Urothelium cell line (cell line): ENCODE measurements around the gene ADGRD1.

Experiments
- DNase-seq: peaks from one replicate; pipeline ENCODE4 v3.0.0; 2011; ENCODE audit warnings: low spot score, mixed read lengths
- FAIRE-seq: peaks from 2 replicates; lab custom pipeline; 2011; peaks lifted over from hg19 to GRCh38; lab: Jason Lieb, UNC

ADGRD1 gene

DNA sequence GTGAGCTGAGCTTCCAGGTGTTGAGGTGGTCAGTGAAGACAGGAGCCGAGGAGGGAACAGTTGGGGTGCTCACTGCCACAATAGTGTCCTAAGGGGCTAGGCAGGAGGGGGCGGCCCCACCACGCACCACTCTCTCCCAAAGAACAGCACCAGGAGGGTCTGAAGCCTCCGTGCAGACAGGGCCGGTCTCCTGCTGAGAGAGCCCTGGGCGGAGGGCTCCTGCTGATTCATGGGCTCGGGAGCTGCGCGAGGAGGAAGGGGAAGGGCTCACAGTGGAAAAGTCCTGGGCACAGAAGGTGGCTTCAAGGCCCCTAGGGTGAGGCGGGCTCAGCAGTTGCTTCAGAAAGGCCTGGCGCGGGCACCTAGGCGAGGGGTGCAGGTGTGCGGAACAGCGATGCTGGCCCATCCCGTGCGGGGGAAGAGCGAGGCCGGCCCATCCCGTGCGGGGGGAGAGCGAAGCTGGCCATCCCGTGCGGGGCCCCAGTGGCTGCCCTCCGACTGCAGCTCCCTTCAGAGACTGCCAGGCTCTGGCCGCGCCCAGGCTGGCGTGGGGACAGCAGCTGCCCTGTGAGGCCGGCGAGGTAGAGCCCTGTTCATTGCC lies 176.7 kb downstream of the ADGRD1 start:
- DNase-seq: no peak
- FAIRE-seq: no peak

DNA sequence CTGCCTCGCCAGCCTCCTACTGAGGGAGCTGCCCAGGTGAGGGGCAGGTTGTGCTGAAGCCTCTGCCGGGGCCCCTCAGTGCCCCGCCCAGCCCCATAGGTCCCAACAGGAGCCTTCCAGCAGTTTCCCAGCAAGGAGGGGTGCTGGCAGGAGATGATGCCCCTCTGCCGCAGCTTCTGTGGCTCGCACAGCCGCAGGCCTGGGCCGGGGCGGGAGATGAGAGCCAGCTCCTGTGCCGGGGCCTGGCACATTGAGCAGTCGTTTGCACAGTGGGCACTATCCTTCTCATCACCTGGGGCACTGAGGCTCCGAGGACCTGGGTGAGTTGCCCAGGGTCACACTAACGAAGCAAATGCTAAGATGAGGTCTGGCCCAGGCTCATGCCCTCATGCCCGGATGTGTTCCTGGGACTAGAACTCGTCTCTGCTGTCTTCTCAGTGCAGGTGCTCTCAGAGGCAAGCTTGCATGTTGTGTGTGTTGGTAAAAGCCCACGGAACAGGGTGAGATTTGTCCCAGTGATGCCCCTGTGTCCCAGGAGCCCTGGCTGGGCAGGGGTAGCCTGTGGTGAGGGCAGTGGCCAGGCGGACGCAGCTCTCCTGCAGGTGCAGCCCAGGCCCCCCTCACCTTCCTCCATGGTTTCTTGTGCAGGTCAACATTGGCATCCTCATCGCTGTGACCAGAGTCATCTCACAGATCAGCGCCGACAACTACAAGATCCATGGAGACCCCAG lies 177.5 kb downstream of the ADGRD1 start:
- FAIRE-seq: no peak
- no peak for DNase-seq

DNA sequence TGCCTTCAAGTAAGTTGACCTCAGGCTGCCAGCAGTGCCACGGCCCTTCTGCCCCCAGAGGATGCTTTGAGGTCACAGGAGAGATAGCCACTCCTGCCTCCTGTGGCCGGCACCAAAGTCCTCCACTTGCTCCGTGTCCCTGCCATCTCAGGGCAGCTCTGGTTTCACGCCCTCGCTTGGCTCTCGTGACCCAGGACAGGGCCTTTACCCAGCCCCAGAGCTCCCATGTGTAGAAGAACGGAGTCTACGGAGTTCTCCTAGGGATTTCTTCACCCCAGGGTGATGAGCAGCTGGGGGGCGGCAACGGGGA lies 178.1 kb downstream of the ADGRD1 start:
- FAIRE-seq: no peak
- DNase-seq: no peak

DNA sequence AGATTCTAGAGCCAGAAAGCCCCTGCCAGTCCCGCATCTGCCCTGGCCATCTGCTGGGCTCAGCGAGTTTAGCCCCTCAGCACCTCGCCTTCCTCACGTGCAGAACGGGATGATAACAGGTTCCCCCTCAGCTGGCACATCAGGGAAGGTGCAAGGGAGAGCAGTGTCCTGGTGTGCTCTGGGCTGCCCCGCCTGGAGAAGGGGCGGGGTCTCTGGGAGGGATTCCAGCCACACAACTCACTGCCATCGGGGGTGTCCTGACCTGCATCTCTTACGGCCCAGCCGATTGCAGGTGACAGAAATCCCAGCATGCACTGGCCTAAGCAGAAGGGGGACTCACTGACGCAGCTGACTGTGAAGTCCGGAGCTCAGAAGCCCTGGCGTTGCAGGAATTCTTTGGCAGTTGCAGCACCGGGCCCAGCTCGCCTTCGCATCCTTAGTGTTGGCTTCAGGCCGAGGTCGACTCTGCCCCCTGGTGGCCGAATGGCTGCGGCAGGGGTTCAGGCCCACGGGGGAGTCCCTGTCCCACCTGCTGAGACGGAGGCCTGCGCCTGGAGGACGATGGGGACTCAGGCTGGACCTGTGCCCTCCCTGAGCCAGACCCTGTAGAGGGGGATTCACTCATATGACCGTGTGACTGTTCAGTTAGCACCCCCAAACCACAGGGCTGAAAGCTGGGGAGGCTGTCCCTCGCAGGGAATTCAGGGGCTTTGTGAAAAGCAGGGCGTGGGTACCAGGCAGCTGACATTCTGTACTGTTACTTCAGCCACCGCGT lies 178.6 kb downstream of the ADGRD1 start:
- no peak for FAIRE-seq
- DNase-seq: peak; percentile 66

DNA sequence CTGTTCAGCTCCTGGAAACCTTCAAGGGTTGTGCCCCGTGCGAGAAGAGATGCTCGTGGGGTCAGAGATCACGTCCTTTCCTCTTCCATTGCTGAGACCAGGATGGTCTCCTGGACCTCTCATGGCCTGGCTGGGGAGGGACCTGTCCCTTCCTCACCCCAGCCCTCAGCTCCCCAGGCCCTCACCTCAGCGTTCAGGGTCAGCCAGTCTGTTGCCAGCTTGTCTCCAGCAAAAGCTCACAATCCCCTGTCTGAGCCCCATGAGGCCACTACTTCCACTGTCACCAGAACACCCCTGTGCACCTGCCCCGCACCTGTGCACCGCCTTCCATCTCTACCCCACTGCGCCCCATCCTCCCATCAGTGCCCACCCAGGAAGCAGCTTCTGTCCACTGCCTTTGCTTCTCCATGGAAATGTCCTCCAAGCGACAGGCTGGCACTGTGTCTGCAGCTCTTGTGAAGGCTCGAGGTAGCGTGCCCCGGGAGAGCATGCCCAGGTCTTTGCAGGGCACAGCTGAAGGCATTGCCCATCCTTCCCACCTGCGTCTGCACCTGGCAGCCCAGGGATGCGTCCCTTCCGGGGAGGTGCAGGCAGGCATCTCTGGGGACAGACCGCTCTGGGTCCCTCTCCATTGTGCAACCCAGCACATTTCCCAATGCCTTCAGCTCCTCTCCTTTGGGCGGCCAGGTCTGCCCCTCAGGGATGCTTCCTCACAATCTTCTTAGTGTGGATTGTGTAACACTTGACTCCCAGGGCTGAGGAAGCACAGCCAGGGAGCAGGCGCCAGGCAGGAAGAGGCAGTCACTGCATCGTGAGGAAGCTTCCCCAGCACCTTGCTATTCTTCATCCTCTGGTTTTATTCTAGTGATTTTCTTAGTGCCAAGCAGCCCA lies 179.6 kb downstream of the ADGRD1 start:
- FAIRE-seq (no peak), DNase-seq (no peak)

DNA sequence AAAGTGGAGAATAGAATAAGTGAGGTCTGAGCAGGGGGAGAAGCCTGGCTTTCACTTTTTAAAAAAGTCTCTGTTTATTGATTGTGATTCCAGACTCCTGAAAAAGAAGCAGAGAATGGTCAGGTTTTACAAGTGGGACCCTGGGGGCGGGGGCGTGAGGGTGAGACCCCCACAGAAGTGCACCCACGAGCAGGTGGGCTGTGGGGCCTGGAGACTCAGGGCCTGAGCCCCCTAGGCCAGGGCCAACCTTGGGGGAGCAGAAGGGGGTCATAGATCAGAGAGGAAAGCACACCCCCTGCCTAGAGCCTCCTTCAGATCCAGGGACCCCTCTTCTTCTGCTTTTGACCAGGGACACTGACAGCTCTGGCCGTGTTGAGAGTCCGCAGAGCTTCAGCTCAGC lies 180.3 kb downstream of the ADGRD1 start:
- FAIRE-seq (no peak), DNase-seq (no peak)

DNA sequence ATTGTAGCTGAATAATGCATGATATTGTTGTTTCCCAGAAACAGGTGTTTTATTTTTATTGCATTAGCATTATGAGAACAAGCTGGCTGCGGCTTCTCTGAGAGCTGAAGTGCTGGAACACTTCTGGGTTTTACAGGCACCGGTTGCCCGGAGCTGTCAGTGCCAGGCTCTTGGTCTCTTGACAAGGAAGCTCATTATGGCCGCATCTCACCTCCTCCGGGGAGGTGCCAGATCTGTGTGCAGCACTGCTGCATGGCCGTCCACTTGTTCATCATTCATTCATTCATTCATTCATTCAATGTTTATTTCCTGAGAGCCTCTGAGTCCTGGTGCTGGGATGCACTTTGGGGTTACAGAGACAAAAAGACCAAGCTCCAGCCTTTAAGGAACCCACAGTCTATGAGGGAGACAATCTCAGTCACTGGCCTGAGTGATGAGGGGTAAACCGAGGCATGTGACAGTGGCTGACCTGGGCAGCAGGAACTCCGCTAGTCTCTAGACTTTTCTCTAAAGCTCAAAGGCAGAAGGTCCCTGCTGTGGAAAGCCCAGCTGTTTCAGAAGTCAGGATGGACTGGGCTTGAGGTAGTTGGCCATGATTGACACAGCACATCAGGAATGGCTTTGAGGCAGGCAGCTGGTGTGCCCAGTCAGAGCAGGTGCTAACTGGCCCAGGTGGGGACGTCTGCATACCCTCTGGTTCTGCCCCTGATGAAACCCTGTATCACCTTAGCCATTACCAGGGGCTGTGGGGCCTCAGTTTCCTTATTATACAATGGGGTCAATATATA lies 181.0 kb downstream of the ADGRD1 start:
- DNase-seq (no peak), FAIRE-seq (no peak)

DNA sequence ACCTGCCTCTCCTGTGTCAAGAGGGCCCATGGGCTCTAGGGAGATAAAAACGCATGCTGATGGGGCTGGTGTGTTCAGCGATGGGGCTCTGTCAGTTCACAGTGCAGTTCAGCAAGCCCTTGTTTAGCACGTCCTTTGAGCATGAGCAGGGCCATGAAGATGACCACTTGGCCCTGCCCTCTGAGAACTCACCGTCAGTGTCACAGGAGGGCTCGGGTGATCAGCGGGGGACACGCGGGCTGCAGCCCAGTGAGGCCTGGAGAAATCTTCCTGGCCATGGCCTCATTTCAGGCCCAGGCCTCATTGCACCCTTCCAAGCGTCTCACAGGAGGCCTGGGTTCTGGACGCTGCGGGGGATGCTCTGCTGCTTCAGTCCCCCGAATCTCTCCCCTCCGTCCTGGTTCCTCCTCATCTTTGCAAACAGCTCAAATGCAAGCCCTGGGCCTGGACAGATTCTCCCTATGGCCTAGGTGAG lies 181.6 kb downstream of the ADGRD1 start:
- DNase-seq (no peak), FAIRE-seq (no peak)

DNA sequence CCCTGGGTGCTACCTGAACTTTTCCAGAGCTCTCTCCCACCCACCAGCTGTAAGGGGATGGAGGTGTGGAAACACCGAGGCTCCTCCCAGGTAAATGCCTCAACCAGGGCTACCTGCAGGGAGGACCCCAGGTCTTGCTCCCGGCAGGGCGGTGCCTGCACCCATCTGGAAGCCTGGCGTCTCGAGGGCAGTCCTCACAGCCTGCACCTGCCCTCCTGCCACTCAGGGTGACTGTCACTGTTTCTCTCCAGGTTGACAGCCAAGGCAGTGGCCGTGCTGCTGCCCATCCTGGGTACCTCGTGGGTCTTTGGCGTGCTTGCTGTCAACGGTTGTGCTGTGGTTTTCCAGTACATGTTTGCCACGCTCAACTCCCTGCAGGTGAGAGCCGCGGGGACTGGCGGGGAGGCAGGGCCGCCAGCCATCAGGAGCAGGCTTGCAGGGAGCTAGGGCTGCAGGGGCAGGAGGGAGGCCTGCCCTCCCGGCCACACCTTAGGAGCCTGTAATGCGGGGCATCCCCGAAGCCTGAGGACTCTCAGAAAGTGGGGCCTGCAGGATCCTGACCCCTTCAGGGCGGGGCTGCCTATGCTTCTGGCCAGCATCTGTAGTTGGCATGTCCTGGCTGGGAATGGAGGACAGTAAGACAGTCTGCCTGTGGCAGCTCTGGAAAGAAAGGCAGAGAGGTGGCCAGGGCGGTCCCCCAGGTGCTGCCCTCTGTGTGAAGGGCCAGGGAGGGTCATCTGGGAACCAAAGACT lies 182.3 kb downstream of the ADGRD1 start:
- FAIRE-seq: no peak
- DNase-seq: no peak

DNA sequence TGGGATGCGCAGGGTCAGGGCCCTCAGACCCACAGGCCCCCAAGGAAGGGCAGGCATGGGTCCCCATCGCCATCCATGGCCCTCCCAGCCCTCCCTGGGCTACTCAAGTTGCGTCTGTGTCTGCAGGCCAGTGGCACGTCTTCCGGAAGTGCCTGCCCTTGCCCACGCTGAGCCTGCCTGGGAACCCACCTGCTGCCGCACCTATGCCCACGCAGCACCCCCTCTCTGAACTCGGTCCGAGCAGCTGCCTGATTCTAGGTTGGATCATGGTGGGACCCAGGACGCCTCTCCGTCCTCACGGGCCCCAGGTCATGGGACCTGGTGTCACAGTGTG lies 182.8 kb downstream of the ADGRD1 start:
- FAIRE-seq (no peak), DNase-seq (no peak)

DNA sequence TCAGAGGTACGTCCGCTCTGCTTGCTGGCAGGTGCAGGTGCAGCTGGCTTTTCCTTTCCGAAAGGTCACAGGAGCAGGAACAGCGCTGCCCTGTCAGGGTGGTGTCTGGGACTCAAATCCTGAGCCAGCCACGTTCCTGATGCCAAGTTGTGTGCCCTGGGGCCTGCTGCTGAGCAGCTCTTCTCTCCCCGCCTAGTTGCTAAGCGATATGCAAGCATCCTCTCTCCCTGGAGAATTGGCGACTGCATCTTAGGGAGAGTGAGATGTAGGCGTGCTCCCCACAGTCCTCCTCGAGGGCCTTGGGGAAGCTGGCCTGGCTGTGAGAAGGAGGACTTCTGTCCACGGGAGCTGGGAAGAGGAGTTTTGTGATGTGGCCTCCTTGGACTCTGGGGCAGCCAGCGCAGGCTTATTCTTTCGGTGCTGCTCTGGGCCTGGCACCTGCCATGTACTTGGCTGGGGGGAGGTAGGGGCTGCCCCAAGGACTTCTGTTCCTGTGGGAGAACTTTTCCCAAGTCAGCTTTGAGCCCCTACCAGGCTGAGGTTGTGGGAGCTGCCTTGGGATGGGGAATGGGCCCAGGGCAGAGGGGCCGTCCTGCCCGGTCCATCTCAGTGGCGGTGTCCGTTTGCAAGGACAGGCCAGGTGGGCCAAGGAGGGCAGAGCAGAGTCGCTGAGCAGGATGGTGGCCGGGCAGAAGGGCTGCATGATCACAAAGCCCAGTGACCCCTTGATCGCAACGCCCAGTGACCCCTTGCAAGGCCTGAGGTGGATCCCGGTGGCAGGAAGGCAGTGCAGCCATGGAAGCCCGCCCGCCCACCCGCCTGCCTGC lies 183.5 kb downstream of the ADGRD1 start:
- FAIRE-seq (no peak), DNase-seq (no peak)

DNA sequence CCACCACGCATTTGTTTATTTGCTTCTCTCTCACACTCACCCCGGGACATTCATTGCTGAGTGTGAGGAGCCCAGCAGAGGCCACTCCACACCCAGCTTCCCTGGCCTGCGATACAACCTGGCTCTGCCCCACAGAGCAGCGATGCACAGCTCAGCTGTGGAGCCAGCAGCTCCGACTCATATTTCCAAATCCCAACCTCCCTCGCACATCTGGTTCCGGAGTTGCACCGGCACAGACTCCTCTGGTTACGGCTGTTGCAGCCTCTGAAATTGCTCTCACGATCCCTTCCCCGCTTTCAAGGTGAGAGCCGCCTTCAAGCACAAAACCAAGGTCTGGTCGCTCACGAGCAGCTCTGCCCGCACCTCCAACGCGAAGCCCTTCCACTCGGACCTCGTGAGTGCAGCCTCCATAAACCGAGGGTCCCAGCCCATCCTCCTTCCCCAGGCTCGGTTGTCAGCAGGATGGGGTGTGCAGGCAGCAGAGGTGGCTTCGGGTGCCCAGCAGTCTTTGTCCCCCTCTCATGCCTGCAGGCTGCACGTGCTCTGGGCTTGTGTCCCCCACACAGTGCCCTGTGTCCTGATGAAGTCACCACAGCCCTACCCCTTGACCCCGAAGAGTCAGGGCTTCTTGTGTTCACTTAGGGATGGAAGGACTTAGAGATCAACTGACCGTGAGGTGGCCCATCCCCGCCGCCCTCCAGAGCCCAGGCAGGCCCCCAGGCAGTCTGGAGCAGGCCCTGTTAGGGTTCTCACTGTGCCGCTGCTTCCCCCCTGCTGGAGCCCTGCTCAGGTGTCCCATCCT lies 184.3 kb downstream of the ADGRD1 start:
- FAIRE-seq (no peak), DNase-seq (no peak)

DNA sequence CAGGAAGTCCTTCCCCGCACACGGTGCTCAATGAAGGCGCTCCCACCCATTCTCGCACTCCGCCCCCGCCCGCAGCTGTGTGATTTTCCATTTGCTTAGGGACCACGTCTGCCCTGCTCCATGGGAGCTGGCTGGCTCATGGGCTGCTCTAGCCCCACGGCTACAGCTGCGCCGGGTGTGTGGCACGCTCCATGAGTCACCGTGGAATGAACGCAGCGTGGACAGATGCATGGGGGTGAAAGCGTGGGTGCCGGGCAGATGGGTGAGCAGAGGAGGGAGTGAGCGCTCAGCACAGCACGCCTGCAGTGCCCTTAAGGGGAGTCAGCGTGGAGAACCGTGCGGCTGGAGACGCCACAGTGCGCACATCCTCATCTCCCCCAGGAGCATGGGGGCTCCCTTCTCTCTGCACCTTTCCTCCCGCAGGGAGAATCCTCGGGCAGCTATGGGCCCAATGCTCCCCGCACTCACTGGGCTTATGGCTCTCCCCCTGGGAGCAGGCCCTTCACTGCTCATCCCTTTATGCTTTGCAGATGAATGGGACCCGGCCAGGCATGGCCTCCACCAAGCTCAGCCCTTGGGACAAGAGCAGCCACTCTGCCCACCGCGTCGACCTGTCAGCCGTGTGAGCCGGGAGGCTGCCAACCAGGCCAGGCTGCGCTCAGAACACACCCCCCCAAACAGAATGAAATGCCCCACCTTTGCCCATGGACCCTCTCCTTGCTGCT lies 185.1 kb downstream of the ADGRD1 start:
- FAIRE-seq (no peak), DNase-seq (no peak)

DNA sequence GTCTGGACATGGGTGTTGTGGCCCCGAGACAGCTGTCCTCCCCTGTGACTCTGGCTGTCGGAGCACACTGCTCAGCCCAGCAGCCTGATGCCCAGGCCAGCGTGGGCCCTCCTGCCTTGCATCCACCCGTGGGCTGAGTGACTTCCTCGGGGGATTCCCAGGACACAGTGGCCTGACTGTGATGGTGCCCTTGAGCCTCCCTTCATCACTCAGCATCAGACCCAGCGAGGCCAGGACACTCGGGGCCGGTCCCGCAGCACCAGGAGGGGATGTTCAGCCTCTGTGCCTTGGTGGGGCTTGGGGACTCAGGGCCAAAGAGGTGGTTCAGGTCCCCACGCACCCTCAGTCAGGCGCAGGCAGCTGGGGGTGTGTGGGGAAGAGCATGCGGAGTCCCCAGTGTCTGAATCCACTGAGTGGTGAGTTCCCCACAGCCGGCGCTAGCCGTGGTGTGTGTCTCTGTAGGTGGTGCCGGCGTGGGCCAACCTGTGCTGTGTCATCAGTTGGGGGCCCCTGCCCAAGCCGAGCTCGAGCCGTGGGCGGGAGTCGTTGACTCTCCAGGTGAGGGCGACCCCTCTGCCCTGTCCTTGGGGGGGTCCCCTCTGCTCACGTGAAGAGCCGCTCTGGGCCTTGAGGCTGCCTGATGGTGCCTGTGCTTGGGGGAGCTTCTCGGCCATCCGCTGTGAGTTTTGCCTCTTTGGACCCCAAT lies 185.8 kb downstream of the ADGRD1 start:
- DNase-seq (no peak), FAIRE-seq (no peak)

DNA sequence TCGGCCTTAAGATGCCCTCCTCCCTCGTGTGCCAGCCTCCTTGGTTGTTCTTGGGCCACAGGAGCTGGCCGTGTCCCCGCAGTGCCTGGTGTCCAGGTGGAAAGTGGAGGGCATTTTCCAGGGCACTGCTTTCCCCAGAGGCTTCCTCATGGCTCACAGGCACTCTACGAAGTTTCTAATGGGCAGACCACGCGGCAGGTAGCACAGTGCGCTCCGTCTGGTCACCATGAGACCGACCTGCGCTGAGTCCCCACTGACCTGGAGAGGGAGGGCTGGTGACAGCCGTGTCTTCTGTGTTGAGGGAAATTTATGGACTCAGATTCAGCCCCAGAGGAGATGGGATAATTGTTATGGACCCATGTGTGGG lies 186.3 kb downstream of the ADGRD1 start:
- FAIRE-seq: no peak
- no peak for DNase-seq

DNA sequence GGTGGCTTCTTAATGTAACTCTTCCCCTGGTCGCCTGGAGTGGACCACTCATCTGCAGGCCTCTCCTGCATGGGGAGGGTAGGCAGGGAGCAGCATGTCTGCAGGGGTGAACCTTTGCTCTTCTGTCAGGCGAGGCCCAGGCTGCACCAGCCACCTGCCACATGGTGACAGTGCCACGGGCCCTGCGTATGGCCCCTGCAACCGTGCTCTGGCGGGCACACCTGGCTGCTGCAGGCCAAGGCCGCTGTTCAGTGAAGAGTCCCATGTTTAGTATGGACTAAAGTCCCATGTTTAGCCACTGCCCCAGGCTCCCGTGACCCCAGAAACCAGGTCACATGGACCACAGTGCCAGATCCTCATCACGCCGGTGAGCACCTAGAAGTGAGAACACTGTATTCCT lies 187.0 kb downstream of the ADGRD1 start:
- no peak for FAIRE-seq
- DNase-seq: no peak

DNA sequence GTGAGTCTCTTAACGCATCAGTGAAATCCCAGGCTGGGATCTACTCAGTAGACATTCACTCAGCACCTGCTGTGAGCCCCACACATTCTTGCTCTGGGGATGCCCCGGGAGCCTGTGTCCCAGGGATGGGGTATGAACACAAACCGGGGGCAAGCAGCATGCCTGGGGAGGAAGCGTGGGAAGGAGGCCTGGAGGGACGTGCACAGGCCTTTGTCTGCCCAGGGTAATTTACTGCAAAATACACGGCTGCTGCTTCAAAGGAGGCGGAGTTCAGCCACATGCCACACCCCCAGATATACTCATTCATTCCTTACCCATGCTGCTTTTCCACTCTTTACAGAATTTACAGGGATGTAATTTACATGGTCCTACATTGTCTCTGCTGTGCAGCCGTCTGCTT lies 187.8 kb downstream of the ADGRD1 start:
- DNase-seq (no peak), FAIRE-seq (no peak)
